ENCODE results near the gene GPR3.
A peak's percentile ranks its signal among the peaks of the same experiment; 100 is the strongest.
"Not testable (repeated sequence)": the region's sequence is repeated elsewhere in the genome, so short reads cannot be mapped to it uniquely, and the experiment has no call there.

Gene GPR3

DNA sequence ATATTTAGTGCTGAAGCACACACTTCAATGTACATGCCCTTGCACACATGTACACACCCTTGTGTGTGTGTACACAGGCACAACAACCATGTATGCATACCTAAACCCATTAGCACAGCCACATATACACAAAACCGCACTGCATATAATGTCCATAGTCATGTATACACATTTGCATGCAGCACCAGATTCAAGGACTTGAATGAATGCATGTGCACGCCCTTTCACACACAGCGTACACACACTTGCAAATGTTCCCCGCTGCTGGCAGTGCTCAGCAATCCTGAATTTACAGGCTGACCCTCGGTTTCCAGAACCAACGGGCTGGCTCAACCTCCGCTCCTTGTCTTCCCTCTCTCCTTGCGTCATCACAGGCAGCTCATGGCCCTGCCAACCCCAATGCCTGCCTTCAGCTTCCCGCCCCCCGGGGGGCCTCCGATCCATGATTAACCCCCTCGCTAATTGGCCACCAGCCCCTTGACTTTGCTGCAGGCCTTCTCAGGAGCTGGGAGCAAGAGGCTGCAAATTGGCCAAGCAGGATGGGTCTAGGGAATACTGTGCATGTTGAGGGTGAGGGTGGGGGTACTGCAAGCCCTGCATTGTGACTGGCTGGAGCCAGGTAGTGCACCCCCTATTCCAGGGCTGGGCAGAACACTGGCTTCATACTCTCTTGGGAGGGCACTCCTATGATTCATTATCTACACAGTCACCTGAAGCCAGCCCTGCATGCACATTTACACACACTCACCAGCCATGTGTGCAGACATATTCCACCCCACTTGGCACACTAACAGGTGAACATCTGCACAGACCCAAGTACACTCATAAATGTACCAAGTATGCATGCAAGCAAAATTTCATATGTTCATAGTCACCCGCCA lies 7.9 kb downstream of the GPR3 start:
- DNase-seq: no peak

DNA sequence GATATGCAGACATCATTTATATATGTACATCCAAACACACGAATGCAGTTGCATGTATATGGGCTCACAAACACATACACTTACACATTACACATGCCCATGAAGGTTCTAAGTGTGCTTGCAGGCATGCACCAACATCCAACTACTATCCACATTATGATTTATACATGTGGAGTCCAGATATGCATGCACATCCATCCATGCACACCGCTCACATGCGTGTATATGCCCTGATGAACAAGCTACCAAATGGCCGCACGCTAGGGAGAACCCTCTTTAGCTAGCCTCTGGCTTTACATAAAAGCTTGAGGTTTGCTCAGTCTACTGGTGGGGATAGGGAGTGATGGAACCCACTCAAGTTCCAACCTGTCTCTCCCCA lies 8.5 kb downstream of the GPR3 start:
- DNase-seq: no peak

DNA sequence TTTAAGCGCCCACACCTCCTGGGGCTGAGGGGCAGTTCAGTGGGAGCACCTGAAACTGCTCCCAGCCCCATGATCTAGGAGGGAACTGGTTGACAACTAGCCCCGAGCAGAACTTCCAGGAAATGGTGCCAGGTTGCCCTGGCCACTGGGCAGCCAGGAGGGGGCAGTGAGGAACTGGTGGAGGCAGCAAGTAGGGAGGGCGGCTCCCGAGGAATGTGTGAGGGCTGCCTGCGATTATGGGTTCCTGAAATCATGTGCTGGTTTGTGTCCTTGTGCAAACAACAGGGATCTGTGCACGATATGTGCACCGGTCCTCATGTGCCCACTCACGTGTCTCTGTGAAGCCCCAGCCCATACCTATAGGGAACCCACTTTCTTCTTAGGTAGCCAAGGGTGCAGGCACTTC lies 9.9 kb downstream of the GPR3 start:
- peak; percentile 46 to 65 for DNase-seq

DNA sequence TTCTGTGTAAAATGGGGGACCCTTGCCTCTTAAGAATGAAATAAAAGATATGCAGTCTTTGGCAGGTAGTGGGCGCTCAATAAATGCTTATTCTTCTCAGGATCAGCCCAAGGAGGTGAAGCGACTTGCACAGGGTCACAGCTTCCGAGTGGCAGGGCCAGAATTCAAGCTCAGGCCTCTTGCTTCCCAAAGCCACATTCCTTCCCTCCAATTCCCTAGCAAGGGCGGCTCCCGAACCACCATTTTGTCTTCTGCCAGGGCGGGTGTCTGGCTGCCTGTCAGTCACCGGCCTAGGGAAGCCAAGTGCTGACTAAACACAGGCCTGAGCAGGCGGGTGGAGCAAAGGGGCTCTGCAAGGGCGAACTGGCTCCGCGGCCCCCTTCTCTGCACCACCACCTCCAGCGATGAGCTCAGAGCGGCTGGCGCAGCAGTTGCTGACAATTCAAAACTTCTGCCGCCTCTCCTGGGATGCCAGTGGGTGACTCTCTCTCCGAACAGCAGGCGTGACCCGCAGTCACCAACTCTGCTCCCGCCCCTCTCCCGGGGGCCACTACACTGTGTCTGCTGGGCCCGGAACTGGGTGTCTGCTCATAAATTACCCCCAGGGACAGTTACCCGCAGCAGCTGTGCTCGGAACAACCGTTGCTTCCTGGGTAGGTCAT lies 10.8 kb downstream of the GPR3 start:
- peak in 1 of 2 donors; percentile 27 for DNase-seq

DNA sequence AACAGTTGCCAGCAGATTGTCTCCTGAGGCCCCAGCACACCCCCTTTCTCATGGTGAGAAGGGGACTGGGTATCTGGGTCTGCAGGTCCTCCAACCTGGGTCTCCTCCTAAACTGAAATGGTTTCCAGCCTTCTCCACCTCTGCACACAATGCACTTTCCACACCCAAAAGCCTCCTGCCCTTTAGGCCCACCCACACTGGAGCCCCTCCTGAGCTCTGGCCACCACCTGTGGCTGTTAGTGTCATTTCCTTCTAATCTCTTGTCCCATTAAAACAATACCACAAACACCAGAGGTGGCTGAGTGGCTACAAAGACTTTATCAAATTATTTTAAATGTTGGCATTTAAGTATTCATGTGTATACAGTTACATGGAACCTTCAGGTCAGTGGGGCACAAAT lies 11.5 kb downstream of the GPR3 start:
- DNase-seq: no peak

DNA sequence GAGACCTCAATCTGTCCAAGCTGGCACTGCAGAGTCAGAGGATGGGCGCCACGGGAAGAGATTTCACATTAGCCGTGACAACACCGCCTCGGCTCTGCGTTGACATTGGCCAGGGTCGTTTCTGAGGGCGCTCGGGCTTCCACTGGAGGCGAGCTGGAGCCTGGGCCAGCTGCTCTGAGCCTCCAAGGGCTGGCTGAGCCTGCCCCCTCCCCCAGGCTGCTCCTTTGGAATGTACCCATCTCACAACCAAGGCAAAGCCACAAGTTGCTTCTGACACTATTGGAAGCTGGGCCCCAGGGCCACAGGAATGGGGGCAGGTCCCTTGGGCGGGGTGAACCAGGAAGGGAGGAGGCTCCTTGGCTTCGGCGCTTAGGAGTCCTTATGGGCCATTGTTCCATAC lies 12.7 kb downstream of the GPR3 start:
- no peak for DNase-seq

DNA sequence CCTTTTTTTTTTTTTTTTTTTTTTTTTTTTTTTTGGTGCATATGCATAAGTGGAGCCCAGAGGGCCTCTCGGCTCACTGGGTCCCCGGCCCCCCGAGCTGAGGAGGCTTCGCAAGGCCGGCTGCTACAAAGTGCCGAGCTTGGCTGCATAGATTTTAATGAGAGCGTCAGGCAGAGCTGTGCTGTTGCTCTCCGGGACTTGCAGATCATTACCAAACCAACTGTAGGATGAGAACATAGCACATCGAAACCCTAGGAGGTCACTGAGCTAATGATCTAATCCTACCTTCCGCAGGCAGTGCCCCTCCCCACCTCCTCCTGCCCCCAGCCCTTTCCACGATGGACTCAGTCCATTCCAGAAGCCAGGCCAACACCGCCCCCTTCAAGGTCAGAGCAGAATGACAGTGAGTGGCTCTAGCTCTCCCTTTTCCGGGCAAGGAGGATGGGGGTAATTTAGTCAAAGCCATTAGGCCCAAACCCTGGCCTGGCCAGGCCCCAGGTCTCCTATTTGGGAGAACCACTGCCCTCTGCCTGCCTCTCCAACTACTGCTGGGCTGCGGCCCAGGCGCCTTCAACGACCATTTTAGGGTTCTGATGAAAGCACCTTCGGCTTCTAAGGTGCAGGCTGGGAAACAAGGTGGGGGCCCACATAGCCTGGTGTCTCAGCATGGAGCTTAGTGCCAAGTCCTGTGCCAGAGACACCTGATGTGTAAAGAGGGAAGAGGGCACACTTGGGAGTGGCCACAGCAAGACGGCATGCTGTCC lies 13.4 kb downstream of the GPR3 start:
- DNase-seq: not testable (repeated sequence)

DNA sequence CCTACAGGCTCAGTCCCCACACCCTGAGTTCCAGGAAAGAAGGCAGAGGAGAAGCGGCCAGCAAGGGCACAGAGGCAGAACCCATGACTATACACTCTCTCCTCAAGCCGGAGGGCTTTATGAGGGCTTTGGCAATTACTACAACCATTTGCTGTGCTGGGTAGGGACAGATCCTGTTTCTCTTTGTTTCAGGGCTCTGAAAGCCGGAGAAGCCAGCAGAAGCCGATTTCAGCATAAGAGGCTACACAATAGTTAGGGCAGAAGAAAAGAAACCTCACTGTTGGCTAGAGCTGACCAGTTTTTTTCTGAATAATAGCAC lies 13.9 kb downstream of the GPR3 start:
- DNase-seq: no peak

DNA sequence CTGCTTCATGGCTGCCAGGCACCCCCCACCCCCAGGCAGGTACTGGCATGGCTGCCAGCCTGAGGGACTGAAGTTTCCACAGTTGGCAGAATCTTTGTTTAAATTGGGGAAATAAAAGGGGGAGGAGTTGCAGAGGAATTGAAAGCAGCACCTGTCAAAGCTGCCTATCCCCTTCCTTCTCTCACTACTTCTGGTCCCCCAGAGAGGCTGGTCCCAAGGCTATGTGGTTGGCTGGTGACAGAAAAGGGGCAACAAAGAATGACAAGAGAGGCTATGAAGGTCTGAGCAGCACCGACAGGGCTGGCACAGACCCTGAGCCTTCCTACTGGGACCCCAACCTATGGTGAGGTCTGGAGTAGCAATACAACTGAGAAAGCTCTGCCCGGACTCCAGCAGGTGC lies 14.4 kb downstream of the GPR3 start:
- not testable (repeated sequence) for DNase-seq

DNA sequence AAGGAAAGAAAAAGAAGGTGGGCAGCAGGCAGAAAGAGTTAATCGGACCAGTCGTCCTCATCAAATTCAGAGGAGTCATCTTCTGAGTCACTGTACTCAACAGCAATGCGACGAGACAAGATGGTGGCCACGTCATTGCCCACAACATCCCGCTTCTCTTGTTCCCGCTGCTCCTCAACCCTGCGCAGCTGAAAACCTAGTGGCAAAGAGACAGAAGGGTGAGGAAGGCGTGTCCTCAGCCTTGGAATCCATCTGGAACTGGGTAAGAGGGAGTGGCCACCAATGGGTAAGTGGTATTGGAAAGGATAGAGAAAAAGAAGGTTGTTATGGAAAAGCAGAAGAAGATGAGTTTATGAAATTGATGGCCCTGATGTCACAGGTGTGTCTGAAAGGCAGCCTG lies 15.7 kb downstream of the GPR3 start:
- no peak for DNase-seq

DNA sequence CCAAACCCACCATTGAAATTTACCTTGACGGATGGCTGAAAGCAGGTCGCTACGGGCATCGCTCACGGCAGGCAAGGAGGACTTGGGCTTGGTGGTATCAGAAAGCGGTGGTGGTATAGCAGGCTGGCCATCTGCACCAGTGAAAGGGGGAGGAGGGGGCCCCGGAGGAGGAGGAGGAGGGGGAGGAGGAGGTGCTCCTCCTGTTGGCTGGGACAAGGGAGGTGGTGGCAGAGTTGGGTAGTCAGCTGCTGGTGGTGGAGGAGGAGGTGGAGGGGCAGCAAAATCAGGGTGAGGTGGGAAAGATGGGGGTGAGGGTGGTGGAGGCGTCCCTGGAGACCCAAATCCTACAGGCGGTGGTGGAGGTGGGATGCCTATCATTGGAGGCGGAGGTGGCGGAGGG lies 17.2 kb downstream of the GPR3 start:
- no peak for DNase-seq

DNA sequence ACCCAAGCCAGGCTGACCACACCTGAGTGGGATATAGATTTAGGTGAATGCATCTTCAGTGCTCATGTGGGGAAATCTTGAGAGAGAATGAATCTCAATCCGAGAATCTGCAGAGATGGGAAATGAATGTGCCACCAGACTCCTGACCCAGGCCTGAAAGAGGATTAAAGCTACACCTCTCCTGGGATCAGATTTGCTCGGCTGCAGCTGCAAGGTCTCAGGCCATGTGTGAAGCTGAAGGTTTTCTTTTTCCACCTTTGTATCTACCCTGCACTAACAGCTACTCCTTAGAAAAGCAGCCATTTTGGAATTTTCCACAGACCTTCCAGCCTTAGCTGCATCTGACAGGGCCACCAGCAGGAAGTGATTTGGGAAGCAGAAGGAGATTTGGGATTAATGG lies 18.3 kb downstream of the GPR3 start:
- no peak for DNase-seq

DNA sequence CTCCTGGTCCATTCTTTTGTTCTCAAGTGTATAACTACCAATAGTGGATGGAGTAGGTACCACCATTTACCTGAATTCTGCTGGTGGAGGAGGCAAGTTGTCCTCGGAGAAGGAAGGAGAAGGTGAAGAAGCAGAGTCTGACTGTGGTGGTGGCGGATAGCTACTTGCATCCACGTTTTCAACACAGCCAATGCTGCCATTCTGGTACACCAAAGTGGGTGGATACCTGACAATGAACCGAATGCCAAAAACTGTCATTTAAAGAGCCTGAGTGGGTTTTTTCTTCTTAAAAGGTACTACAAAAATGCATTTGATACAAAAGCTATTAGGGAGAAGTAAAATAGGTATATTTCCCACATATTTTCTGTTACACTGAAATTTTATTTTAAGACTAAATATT lies 20.1 kb downstream of the GPR3 start:
- DNase-seq: no peak

DNA sequence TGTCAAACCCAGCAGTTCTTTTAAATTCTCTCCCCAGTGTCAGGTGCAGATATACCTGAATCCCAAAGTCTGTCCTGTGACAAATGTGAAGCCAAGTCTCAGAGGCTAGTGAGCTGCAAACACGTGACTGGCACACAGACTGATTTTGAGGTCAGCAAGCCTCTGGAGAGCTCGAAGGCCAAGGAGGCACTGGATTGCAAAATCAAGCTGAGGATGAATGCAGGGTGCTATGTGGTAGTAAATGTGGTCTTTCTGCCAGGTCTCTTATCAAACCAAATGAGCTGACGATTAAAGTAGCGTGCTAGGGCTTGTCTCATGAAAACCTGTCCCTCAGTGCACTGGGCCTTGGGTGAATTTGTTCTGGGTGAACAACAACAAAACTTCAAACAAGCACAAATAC lies 20.6 kb downstream of the GPR3 start:
- DNase-seq: no peak

DNA sequence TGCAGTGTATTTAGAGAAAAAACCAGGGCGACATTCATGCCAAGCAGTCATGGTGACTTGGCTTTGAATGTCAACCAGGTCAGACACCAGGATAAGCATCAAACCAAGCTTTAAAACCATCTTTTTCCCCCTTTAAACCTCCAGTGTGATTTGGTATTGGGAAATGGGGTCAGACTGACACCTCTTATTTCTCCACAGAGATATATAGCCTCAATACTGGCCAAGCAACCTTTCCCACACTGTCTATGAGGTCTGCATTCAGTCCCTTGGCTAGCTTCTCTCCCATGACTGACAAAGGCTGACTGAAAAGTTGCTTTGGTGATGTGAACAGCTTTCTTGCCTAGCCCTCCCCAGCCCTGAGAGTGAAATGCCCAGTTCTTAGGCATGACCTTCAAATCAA lies 21.7 kb downstream of the GPR3 start:
- no peak for DNase-seq

DNA sequence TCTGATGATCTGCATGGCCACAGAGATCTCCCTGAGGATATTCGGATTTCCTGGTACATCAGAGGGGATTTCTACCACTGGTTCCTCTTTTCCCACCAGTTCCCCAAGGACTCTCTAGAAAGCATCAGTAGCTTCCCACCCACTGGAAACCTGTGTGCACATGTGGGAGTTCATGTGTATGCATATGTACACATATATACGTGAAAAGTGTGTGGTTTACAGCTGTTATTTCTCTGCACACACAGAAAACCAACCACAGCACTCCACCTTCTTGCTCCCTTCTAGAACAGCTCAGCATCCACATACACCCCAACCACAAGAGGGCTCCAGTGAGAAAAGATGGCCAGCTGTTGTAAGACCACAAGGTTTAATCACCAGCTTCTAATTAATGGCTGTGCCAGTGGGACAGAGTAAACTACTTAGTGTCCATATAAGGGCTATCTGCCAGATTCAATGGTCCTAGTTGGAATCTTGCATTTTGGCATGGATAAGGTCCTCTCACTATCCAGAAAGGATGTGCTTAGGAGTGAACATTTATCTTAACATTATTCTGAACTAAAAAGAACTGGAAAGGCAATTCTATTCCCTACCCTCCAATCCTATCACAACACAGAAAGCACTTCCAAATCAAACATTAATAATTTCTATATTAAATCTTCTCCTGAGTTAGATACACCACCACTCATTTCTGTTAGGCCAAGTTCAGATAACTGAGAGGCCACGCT lies 24.1 kb downstream of the GPR3 start:
- peak; percentile 9 to 41 for DNase-seq

DNA sequence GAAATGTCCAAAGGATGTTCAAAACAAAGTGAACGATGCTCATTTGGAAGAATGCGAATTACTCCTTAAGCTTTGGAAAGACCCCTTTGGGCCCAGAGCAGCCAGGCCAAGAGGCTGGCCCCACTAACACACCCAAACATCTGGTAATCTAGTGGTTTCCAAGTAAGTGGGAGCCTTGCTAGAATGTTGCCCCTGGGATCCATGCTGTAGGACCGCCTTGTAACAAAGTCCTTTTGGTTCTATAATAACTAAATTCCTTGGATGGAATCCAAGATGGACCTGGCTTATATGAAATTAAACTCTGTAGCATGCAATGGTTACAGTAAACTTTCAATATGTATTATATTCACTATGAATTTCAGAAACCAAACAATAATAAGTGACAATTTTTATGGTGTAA lies 25.3 kb downstream of the GPR3 start:
- no peak for DNase-seq

DNA sequence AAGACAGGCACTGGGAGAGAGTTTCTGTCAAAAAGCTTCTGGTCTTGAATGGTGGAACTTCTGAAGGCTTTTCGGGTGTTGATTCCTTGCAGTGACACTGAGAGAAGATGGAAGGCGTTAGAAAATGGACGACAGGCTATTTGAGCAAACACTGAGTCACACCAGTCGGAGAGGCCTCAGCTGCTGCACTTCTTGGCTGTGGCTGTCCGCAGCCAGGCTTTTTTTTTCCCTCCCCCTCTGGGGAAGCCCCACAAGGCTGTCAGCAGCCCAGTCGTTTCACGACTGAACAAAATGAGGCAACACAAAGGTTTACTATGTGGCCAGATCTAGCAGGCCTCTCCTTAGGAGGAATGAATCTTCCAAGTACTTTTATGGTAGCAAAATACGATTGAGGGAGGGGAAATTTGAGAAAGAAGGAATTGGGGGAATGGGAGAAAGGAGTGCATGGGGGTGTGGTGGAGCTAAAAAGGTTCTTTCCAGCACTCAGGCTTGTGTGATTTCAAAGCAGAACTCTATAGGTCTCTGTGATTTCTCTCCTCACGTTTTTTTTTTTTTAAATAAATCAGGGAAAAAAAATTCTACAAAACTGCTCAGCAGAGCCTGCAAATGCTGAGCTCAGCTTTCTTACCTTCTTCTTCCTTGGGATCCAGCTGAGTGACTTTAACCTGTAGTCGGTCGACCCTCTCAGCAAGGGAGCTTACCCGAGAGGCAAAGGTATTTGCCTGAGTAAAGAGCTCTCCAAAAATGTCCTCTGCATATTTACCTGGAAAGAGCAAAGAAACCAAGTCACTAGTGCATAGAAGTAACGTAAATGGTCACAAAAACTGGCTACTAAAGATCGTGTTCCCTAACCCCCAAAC lies 26.1 kb downstream of the GPR3 start:
- peak; percentile 63 to 79 for DNase-seq

DNA sequence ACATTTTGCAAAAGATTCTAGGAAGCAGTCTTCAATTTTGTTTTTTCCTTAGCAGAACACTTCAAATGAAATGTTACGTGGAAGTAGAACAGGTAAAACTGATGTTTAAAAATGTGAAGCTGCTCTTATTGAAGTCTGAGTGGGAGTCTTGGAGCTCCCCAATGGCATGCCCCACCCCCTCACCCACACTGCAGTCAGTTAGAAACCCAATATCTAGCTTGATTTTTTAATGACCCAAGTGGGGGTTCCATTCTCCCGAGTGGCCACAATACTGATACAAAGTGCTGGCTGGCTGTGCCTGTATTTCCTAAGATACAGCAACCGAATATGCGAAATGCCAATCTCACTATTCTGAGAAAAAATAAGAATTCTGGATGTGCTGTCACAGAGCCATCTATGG lies 31.3 kb downstream of the GPR3 start:
- no peak for DNase-seq

DNA sequence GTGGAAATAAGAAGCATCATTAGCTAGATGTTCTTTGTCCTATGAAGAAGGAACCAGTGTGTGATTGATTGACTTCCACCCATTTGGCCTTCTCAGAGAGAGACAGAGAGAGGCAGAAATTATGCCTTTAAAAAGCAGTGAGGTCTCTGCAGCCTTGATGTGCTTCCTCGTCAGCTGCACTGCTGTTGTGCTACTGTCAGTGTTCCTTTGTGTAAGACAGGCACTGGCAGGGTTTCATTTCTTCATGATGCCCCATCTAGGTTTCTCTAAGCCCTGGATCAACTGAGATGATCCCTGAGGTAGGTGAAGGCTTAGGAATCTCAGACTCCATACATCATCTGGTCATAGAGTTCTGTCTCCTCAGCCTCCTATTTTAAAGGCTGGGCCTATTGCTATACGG lies 34.9 kb downstream of the GPR3 start:
- peak in 1 of 2 donors; percentile 16 for DNase-seq

DNA sequence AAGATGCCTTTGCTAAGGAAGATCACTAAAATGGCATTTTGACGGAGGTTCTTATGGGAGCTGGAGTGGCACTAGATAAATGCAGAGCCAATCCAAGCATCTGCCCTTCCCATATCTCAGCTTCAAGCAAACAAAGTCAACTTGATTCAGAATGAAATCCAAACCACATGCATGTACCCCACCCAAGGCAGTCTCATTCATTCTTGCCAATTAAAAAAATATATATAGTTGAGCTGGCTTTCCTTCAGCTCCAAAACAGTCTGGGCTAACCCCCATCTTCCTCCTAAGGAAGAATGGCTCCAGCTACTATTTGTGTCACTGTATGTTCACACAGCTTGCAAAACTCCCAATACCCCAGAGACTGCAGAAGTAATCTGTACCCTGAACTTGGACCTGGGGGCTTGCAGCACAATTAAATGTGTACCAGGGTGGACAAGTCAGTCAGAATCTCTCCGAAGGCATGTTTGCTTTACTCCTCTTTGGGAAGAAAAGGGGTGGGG lies 35.4 kb downstream of the GPR3 start:
- no peak for DNase-seq
